WERI-Rb-1 (cell line): Measurements from ENCODE around the gene USP3.
A peak's percentile ranks its signal among the peaks of the same experiment; 100 is the strongest.
"Not testable (repeated sequence)": the region's sequence is repeated elsewhere in the genome, so short reads cannot be mapped to it uniquely, and the experiment has no call there.

ENCODE experiments used
- DNase-seq: peaks from one replicate; pipeline ENCODE4 v3.0.0-alpha.2; 2020
- H3K27ac ChIP-seq: fragments of 250-450 bp; sonication (Bioruptor Pico); 2 replicates; pipeline ENCODE4 v1.5.1; 2020; ENCODE audit warnings: mild to moderate bottlenecking, moderate library complexity
- H3K27me3 ChIP-seq: fragments of 250-450 bp; sonication (Bioruptor Pico); 2 replicates; pipeline ENCODE4 v1.5.1; 2021; ENCODE audit warnings: mild to moderate bottlenecking, low read depth, moderate library complexity; ENCODE audit not compliant: insufficient read depth, severe bottlenecking
- H3K36me3 ChIP-seq: fragments of 250-450 bp; sonication (Bioruptor Pico); 2 replicates; pipeline ENCODE4 v1.5.1; 2020; ENCODE audit warnings: mild to moderate bottlenecking, moderate library complexity
- H3K4me3 ChIP-seq: 2 replicates; pipeline ENCODE4 v1.5.1; 2011; ENCODE audit warnings: low read depth, mild to moderate bottlenecking, control low read depth, low read length
- H3K9me3 ChIP-seq: fragments of 250-450 bp; sonication (Bioruptor Pico); 2 replicates; pipeline ENCODE4 v1.5.1; 2021; ENCODE audit warnings: mild to moderate bottlenecking, moderate library complexity; ENCODE audit not compliant: severe bottlenecking
- CTCF ChIP-seq: IDR thresholded peaks from 2 replicates; pipeline ENCODE4 v1.5.1; 2011; ENCODE audit warnings: low read depth, mild to moderate bottlenecking, control low read depth, inconsistent platforms, low read length

The USP3 gene

GRCh38 chr15:63609448-63609847 lies 105.1 kb downstream of the USP3 start:
- Histone ChIP-seq H3K4me3 (no peak overlapping the region), H3K36me3 (peaks cover 10% of the 10 kb centered on the region), H3K9me3 (no peaks in the 10 kb centered on the region), H3K27ac (no peak overlapping the region), H3K27me3 (no peaks in the 10 kb centered on the region)
- no peak for TF ChIP-seq CTCF
- DNase-seq = no peak

- TF ChIP-seq CTCF = peak; percentile 85
- no peaks in the 10 kb centered on the region for H3K9me3 ChIP-seq
- no peak overlapping the region for H3K4me3 ChIP-seq
- H3K27ac ChIP-seq = peak overlapping the region; percentile 72
- H3K36me3 ChIP-seq = peaks cover 18% of the 10 kb centered on the region
- no peaks in the 10 kb centered on the region for H3K27me3 ChIP-seq
- DNase-seq = peak; percentile 89
Observed at GRCh38 chr15:63610209-63610841, 105.9 kb downstream of the USP3 start.

- peak; percentile 47 for DNase-seq
- no peaks in the 10 kb centered on the region for H3K9me3 ChIP-seq
- peaks cover 25% of the 10 kb centered on the region for H3K36me3 ChIP-seq
- no peak for TF ChIP-seq CTCF
- peak overlapping the region; percentile 72 for H3K27ac ChIP-seq
- no peaks in the 10 kb centered on the region for H3K27me3 ChIP-seq
- H3K4me3 ChIP-seq = no peak overlapping the region
Observed at GRCh38 chr15:63611177-63611576, 106.8 kb downstream of the USP3 start.

- TF ChIP-seq CTCF = no peak
- no peak for DNase-seq
- H3K27me3 ChIP-seq = no peaks in the 10 kb centered on the region
- no peak overlapping the region for H3K4me3 ChIP-seq
- H3K36me3 ChIP-seq = peaks cover 28% of the 10 kb centered on the region
- no peaks in the 10 kb centered on the region for H3K9me3 ChIP-seq
- no peak overlapping the region; the same call in 1 of the 2 replicates for H3K27ac ChIP-seq
Observed at GRCh38 chr15:63612300-63612699, 107.9 kb downstream of the USP3 start.

GRCh38 chr15:63615935-63616334 lies 111.5 kb downstream of the USP3 start:
- Histone ChIP-seq H3K27ac (no peak overlapping the region), H3K27me3 (no peaks in the 10 kb centered on the region), H3K9me3 (no peaks in the 10 kb centered on the region), H3K4me3 (no peak overlapping the region), H3K36me3 (peaks cover 19% of the 10 kb centered on the region)
- TF ChIP-seq CTCF = no peak
- DNase-seq = no peak

GRCh38 chr15:63617147-63617546 lies 112.8 kb downstream of the USP3 start:
- H3K4me3 ChIP-seq, H3K27me3 ChIP-seq, H3K9me3 ChIP-seq, DNase-seq, H3K27ac ChIP-seq: not testable (repeated sequence)
- peaks cover 19% of the 10 kb centered on the region for H3K36me3 ChIP-seq

- not testable (repeated sequence) for H3K27ac ChIP-seq, H3K27me3 ChIP-seq, DNase-seq, H3K4me3 ChIP-seq, H3K9me3 ChIP-seq
- peaks cover 23% of the 10 kb centered on the region for H3K36me3 ChIP-seq
Observed at GRCh38 chr15:63617627-63618026, 113.2 kb downstream of the USP3 start.

- not testable (repeated sequence) for H3K9me3 ChIP-seq, DNase-seq, H3K4me3 ChIP-seq, H3K27me3 ChIP-seq, H3K27ac ChIP-seq
- peaks cover 35% of the 10 kb centered on the region for H3K36me3 ChIP-seq
Observed at GRCh38 chr15:63620760-63621159, 116.4 kb downstream of the USP3 start.
